Neural progenitor cell (in vitro differentiated cells): ENCODE data around the gene IARS2. TPM values are rescaled to one million over a fixed set of nuclear protein-coding genes. Genes with fewer than 3 reads are reported as not detected.
A peak's percentile ranks its signal among the peaks of the same experiment; 100 is the strongest.

Experiments
- DNase-seq: peaks from one replicate; pipeline ENCODE4 v3.0.0-alpha.2; 2016; ENCODE audit warnings: low spot score
- H2AFZ ChIP-seq: fragments of 200-600 bp; sonication (generic); replicated peaks from 2 replicates; pipeline ENCODE4 v1.6.1; 2016; ENCODE audit warnings: antibody characterized with exemption
- H3F3A ChIP-seq: fragments of 200-600 bp; sonication (generic); 2 replicates; pipeline ENCODE4 v1.6.1; 2016; ENCODE audit warnings: antibody characterized with exemption, low read depth
- H3K27ac ChIP-seq: fragments of 200-600 bp; sonication (generic); 2 replicates; pipeline ENCODE4 v1.5.1; 2016; ENCODE audit warnings: mild to moderate bottlenecking
- H3K27me3 ChIP-seq: fragments of 200-600 bp; sonication (generic); 2 replicates; pipeline ENCODE4 v1.6.1; 2016; ENCODE audit warnings: mild to moderate bottlenecking, moderate library complexity
- H3K36me3 ChIP-seq: fragments of 200-600 bp; sonication (generic); 2 replicates; pipeline ENCODE4 v1.5.1; 2016
- H3K4me1 ChIP-seq: fragments of 200-600 bp; sonication (generic); 2 replicates; pipeline ENCODE4 v1.6.1; 2016; ENCODE audit warnings: mixed run types
- H3K4me2 ChIP-seq: fragments of 200-600 bp; sonication (generic); 2 replicates; pipeline ENCODE4 v1.6.1; 2016
- H3K4me3 ChIP-seq: fragments of 200-600 bp; sonication (generic); 2 replicates; pipeline ENCODE4 v1.5.1; 2016
- H3K79me2 ChIP-seq: fragments of 200-600 bp; sonication (generic); 2 replicates; pipeline ENCODE4 v1.6.1; 2016; ENCODE audit warnings: low read depth
- H3K9ac ChIP-seq: fragments of 200-600 bp; sonication (generic); 2 replicates; pipeline ENCODE4 v1.6.1; 2016
- H3K9me3 ChIP-seq: fragments of 200-600 bp; sonication (generic); 2 replicates; pipeline ENCODE4 v1.5.1; 2016; ENCODE audit warnings: low read depth
- H4K20me1 ChIP-seq: fragments of 200-600 bp; sonication (generic); 2 replicates; pipeline ENCODE4 v1.6.1; 2016; ENCODE audit warnings: low read depth
- H3K27ac Mint-ChIP-seq: 3 replicates; pipeline ENCODE4 v1.8.0; 2021; ENCODE audit warnings: mixed read lengths
- H3K27me3 Mint-ChIP-seq: 2 replicates; pipeline ENCODE4 v1.8.0; 2022; ENCODE audit warnings: low read depth, mild to moderate bottlenecking, inconsistent platforms, moderate library complexity, mixed read lengths; ENCODE audit not compliant: insufficient read depth
- H3K36me3 Mint-ChIP-seq: 3 replicates; pipeline ENCODE4 v1.8.0; 2021; ENCODE audit warnings: mixed read lengths
- H3K4me1 Mint-ChIP-seq: 3 replicates; pipeline ENCODE4 v1.8.0; 2021; ENCODE audit warnings: mixed read lengths
- H3K4me3 Mint-ChIP-seq: 3 replicates; pipeline ENCODE4 v1.8.0; 2021; ENCODE audit warnings: mild to moderate bottlenecking, moderate library complexity, mixed read lengths
- H3K9me3 Mint-ChIP-seq: 3 replicates; pipeline ENCODE4 v1.8.0; 2020; ENCODE audit warnings: mixed read lengths
- CTCF ChIP-seq: fragments of 200-600 bp; sonication (generic); IDR thresholded peaks from 2 replicates; pipeline ENCODE4 v1.5.1; 2017; ENCODE audit warnings: antibody characterized with exemption, mild to moderate bottlenecking
- EZH2 ChIP-seq: fragments of 200-600 bp; sonication (generic); IDR thresholded peaks from 2 replicates; pipeline ENCODE4 v1.6.1; 2017; ENCODE audit warnings: antibody characterized with exemption, mild to moderate bottlenecking, moderate library complexity
- EZH2phosphoT487 ChIP-seq: fragments of 200-600 bp; sonication (generic); IDR thresholded peaks from 2 replicates; pipeline ENCODE4 v1.6.1; 2017; ENCODE audit warnings: antibody characterized with exemption
- total RNA-seq: library from RNA; depleted of rRNA; stranded (reverse); fragments of >200 nt; gene quantifications from 2 replicates; pipeline ENCODE4 v1.2.3, GENCODE V29; 2015; ENCODE audit warnings: low replicate concordance

Gene IARS2
- 69.4 and 100 TPM in 2 replicates for total RNA-seq

GRCh38 chr1:220094016-220094911, at the start of gene IARS2:
Gene IARS2, plus strand, starts transcription at chr1:220094132. Its CDS starts 85 bp downstream, at chr1:220094217.
- no peaks in the 10 kb centered on the region for H3K27me3 Mint-ChIP-seq
- no peaks in the 10 kb centered on the region for H3K9me3 Mint-ChIP-seq
- Histone ChIP-seq H3K9ac (peak within 1 kb of the TSS; percentile 10), H3K27me3 (no peaks in the 10 kb centered on the region), H3K27ac (peak within 1 kb of the TSS; percentile 17), H2AFZ (peak within 1 kb of the TSS; percentile 77), H3K9me3 (no peaks in the 10 kb centered on the region), H3K36me3 (peaks cover 7% of the 10 kb centered on the region), H4K20me1 (no peaks in the 10 kb centered on the region), H3K4me2 (peak within 1 kb of the TSS; percentile 76), H3K79me2 (peaks cover 26% of the 10 kb centered on the region), H3K4me3 (peak within 1 kb of the TSS; percentile 71), H3K4me1 (peaks cover 14% of the 10 kb centered on the region), H3F3A (peaks cover 8% of the 10 kb centered on the region)
- TF ChIP-seq EZH2 (no peak), CTCF (no peak), EZH2phosphoT487 (no peak)
- no peak within 1 kb of the TSS for H3K27ac Mint-ChIP-seq
- H3K4me3 Mint-ChIP-seq, result peak within 1 kb of the TSS; percentile 88
- DNase-seq, result peak; percentile 93
- peaks cover 13% of the 10 kb centered on the region for H3K4me1 Mint-ChIP-seq
- peaks cover 16% of the 10 kb centered on the region for H3K36me3 Mint-ChIP-seq

- H3K4me3 ChIP-seq, result peak overlapping the region; percentile 91
- no peaks in the 10 kb centered on the region for H4K20me1 ChIP-seq
- H3K9ac ChIP-seq, result no peak overlapping the region
- no peak for DNase-seq
- no peaks in the 10 kb centered on the region for H3K9me3 Mint-ChIP-seq
- H3K79me2 ChIP-seq, result peaks cover 57% of the 10 kb centered on the region
- no peak overlapping the region for H2AFZ ChIP-seq
- no peaks in the 10 kb centered on the region for H3K9me3 ChIP-seq
- no peaks in the 10 kb centered on the region for H3K27me3 ChIP-seq
- H3F3A ChIP-seq, result peaks cover 12% of the 10 kb centered on the region
- H3K27ac ChIP-seq, result no peak overlapping the region
- peaks cover 9% of the 10 kb centered on the region for H3K4me1 Mint-ChIP-seq
- no peaks in the 10 kb centered on the region for H3K36me3 ChIP-seq
- H3K27me3 Mint-ChIP-seq, result peaks cover 5% of the 10 kb centered on the region
- H3K4me3 Mint-ChIP-seq, result peak overlapping the region; percentile 91
- no peak for TF ChIP-seq EZH2phosphoT487
- no peak for TF ChIP-seq CTCF
- TF ChIP-seq EZH2, result no peak
- H3K4me1 ChIP-seq, result peaks cover 3% of the 10 kb centered on the region
- no peaks in the 10 kb centered on the region for H3K36me3 Mint-ChIP-seq
- no peak overlapping the region for H3K27ac Mint-ChIP-seq
- peak overlapping the region; percentile 93 for H3K4me2 ChIP-seq
Measured at GRCh38 chr1:220044678-220045355, 49.1 kb upstream of the IARS2 start.

GRCh38 chr1:220045356-220046051, 48.4 kb upstream of the IARS2 start:
- H3K36me3 Mint-ChIP-seq, result no peaks in the 10 kb centered on the region
- peak overlapping the region; percentile 91 for H3K4me3 Mint-ChIP-seq
- Histone ChIP-seq H4K20me1 (no peaks in the 10 kb centered on the region), H3K79me2 (peaks cover 53% of the 10 kb centered on the region), H3F3A (peaks cover 12% of the 10 kb centered on the region), H3K9ac (peak overlapping the region; percentile 68), H3K4me1 (peaks cover 3% of the 10 kb centered on the region), H3K4me3 (peak overlapping the region; percentile 91), H3K4me2 (peak overlapping the region; percentile 93), H3K27me3 (no peaks in the 10 kb centered on the region), H3K27ac (no peak overlapping the region), H3K9me3 (no peaks in the 10 kb centered on the region), H2AFZ (peak overlapping the region; percentile 94), H3K36me3 (no peaks in the 10 kb centered on the region)
- peaks cover 5% of the 10 kb centered on the region for H3K27me3 Mint-ChIP-seq
- H3K27ac Mint-ChIP-seq, result peak overlapping the region; percentile 40
- TF ChIP-seq EZH2 (no peak), EZH2phosphoT487 (no peak), CTCF (no peak)
- DNase-seq, result no peak
- H3K4me1 Mint-ChIP-seq, result peaks cover 9% of the 10 kb centered on the region
- H3K9me3 Mint-ChIP-seq, result no peaks in the 10 kb centered on the region
